Pancreas (tissue), 10 donors: ENCODE measurements around the gene ZNF710. TPM values are rescaled to one million over a fixed set of nuclear protein-coding genes. Genes with fewer than 3 reads are reported as not detected.
A peak's percentile ranks its signal among the peaks of the same experiment; 100 is the strongest.

Experiments
- ATAC-seq, 4 donors: fragments of 200-7000 bp; cut with Tn5 transposase; one replicate each; pipeline versions ENCODE4 v1.8.0 to v1.9.1; 2020; ENCODE audit warnings: mild to moderate bottlenecking in 4 of 4, moderate library complexity in 4 of 4
- DNase-seq, 6 donors: peaks; one replicate each; pipeline ENCODE4 v3.0.0-alpha.2; 2020
- FAIRE-seq: peaks from 2 replicates; lab custom pipeline; 2012; peaks lifted over from hg19 to GRCh38; lab: Jason Lieb, UNC
- H3K27ac ChIP-seq, 4 donors: fragments of 200-600 bp; sonication (generic); 1 replicate in 3 of 4; 2 replicates in 1 of 4; pipeline versions ENCODE4 v1.5.0 to v1.8.0; 2020
- H3K27me3 ChIP-seq, 4 donors: fragments of 200-600 bp; one replicate each; pipeline ENCODE4 v1.8.0; 2021
- H3K36me3 ChIP-seq, 3 donors: fragments of 200-600 bp; sonication (generic) in 1 of 3; one replicate each; pipeline versions ENCODE4 v1.5.0 to v1.8.0; 2020 to 2021
- H3K4me1 ChIP-seq, 3 donors: fragments of 200-600 bp; one replicate each; pipeline ENCODE4 v1.8.0; 2021
- H3K4me3 ChIP-seq, 4 donors: fragments of 200-600 bp; sonication (generic) in 2 of 4; one replicate each; pipeline versions ENCODE4 v1.5.0 to v1.8.0; 2020 to 2021
- H3K9me3 ChIP-seq, 4 donors: fragments of 200-600 bp; one replicate each; pipeline ENCODE4 v1.8.0; 2021
- CTCF ChIP-seq, 4 donors: fragments of 200-600 bp; sonication (generic) in 3 of 4; IDR thresholded peaks; one replicate each; pipeline versions ENCODE4 v1.5.0 to v1.8.0; 2021; ENCODE audit warnings: antibody characterized with exemption in 4 of 4
- WGBS, 2 donors: extraction: QIAGEN DNeasy Blood & Tissue Kit; methylation state at CpG; one replicate each; pipeline ENCODE4 v1.1.7; 2013; 5-methylcytosine and 5-hydroxymethylcytosine counted together
- intact Hi-C, 3 donors: fragments of 100-400 bp; cut with DNase I; formaldehyde crosslinking; loops; one replicate each; pipeline versions ENCODE4 v1.11.1 to v1.14.2; 2022
- polyA plus RNA-seq, 2 donors: library from polyadenylated mRNA; stranded (reverse); fragments of 200-250 nt; gene quantifications; one replicate each; pipeline ENCODE4 v1.2.3, GENCODE V29; 2013
- total RNA-seq, 6 donors: library from RNA; stranded (reverse); fragmentation: NEBNext Ultra II Directional in 4 of 6; extraction: Animal tissue kit (Norgen Biotek cat#: 25700) in 4 of 6; gene quantifications; one replicate each; pipeline versions ENCODE4 v1.2.1 to v1.2.4, GENCODE V29; 2021 to 2023
- donor health status: healthy with polysubstance abuse.
- donor health status: DM: no; HTN: no; CAD: no; lungs with moderate emphysema.
- donor health status: DM: no; HTN: no; CAD: no.
- donor health status: control.
- donor health status: control.
- donor health status: Bipolar disorder and iron deficiency.
- donor health status: DM: yes; HTN: yes; CAD: no.
- donor health status: DM: no; HTN: no; CAD: no.
- donor health status: DM: no; HTN: no; CAD: no.
- donor health status: DM: yes; HTN: yes; CAD: no.

The ZNF710 gene
- total and polyA plus RNA-seq, 8 donors = 31.9 to 298 (median 37.8) TPM

- Histone ChIP-seq H3K4me1 (peaks cover 26 to 57% (median 39%) of the 10 kb centered on the region in 3 donors), H3K27ac (peak overlapping the region in 2 of 4 donors; percentile 63 to 74), H3K36me3 (no peaks in the 10 kb centered on the region), H3K9me3 (no peaks in the 10 kb centered on the region), H3K27me3 (no peaks in the 10 kb centered on the region), H3K4me3 (no peak overlapping the region)
- 35 to 42% methylated on average over 5 of the region's 5 CpGs for WGBS, 2 donors
- FAIRE-seq (no peak), ATAC-seq (peak in 1 of 4 donors; percentile 3), DNase-seq (no peak)
- no peak for TF ChIP-seq CTCF (IDR thresholded peaks at IDR 0.05)
- intact Hi-C loops = no loop called here
Observed at GRCh38 chr15:90028376-90028944, 27.3 kb downstream of the ZNF710 start.

GRCh38 chr15:90029024-90029423, 27.9 kb downstream of the ZNF710 start:
- peak; percentile 85 to 91 (median 88) for ATAC-seq

GRCh38 chr15:90030376-90030775, 29.3 kb downstream of the ZNF710 start:
- intact Hi-C loops = no loop called here
- ATAC-seq (peak in 2 of 4 donors; percentile 2 to 7), DNase-seq (peak in 5 of 6 donors; percentile 46 to 63 (median 53)), FAIRE-seq (no peak)
- Histone ChIP-seq H3K4me3 (no peak overlapping the region), H3K27me3 (no peaks in the 10 kb centered on the region), H3K9me3 (no peaks in the 10 kb centered on the region), H3K27ac (peak overlapping the region in 1 of 4 donors; percentile 23), H3K36me3 (no peaks in the 10 kb centered on the region), H3K4me1 (peaks cover 35 to 68% (median 50%) of the 10 kb centered on the region in 3 donors)
- TF ChIP-seq CTCF (IDR thresholded peaks at IDR 0.05) = no peak
- WGBS, 2 donors = 54 to 57% methylated on average over 8 of the region's 8 CpGs

More at GRCh38 chr15:90029024-90029423, 27.9 kb downstream of the ZNF710 start:
- no peaks in the 10 kb centered on the region for H3K27me3 ChIP-seq
- no peak for TF ChIP-seq CTCF (IDR thresholded peaks at IDR 0.05)
- peak overlapping the region in 2 of 4 donors; percentile 63 to 74 for H3K27ac ChIP-seq
- no peaks in the 10 kb centered on the region for H3K36me3 ChIP-seq
- H3K4me1 ChIP-seq = peaks cover 32 to 62% (median 44%) of the 10 kb centered on the region in 3 donors
- H3K9me3 ChIP-seq = no peaks in the 10 kb centered on the region
- DNase-seq = peak in 4 of 6 donors; percentile 11 to 80 (median 72)
- FAIRE-seq = peak; percentile 34
- intact Hi-C loops = no loop called here
- WGBS, 2 donors = 10 to 12% methylated on average over 1 of the region's 1 CpG
- no peak overlapping the region for H3K4me3 ChIP-seq

GRCh38 chr15:90031231-90031791, 30.2 kb downstream of the ZNF710 start:
- Histone ChIP-seq H3K36me3 (no peaks in the 10 kb centered on the region), H3K4me3 (no peak overlapping the region), H3K4me1 (peaks cover 26 to 66% (median 45%) of the 10 kb centered on the region in 3 donors), H3K27me3 (no peaks in the 10 kb centered on the region), H3K9me3 (no peaks in the 10 kb centered on the region), H3K27ac (peak overlapping the region in 1 of 4 donors; percentile 7)
- ATAC-seq (no peak), DNase-seq (peak in 2 of 6 donors; percentile 7 to 11), FAIRE-seq (no peak)
- intact Hi-C loops = no loop called here
- no peak for TF ChIP-seq CTCF (IDR thresholded peaks at IDR 0.05)
- 63 to 68% methylated on average over 8 of the region's 8 CpGs for WGBS, 2 donors

- FAIRE-seq (no peak), DNase-seq (peak in 2 of 6 donors; percentile 12 to 31), ATAC-seq (no peak)
- Histone ChIP-seq H3K27me3 (no peaks in the 10 kb centered on the region), H3K4me1 (peaks cover 25 to 74% (median 53%) of the 10 kb centered on the region in 3 donors), H3K27ac (peak overlapping the region in 2 of 4 donors; percentile 71 to 72), H3K4me3 (no peak overlapping the region), H3K9me3 (no peaks in the 10 kb centered on the region), H3K36me3 (no peaks in the 10 kb centered on the region)
- no peak for TF ChIP-seq CTCF (IDR thresholded peaks at IDR 0.05)
- WGBS, 2 donors = 75% methylated on average over 5 of the region's 5 CpGs
- intact Hi-C loops = no loop called here
Observed at GRCh38 chr15:90033006-90033405, 31.9 kb downstream of the ZNF710 start.
